ENCODE measurements around the gene ERICH6B. TPM values are rescaled to one million over a fixed set of nuclear protein-coding genes. Genes with fewer than 3 reads are reported as not detected.

The ERICH6B gene
- total and polyA plus RNA-seq, 4 donors, result 0.94 TPM; not detected in 3

GRCh38 chr13:45658586-45659235 is 43.2 kb upstream of the ERICH6B start:
- no peaks in the 10 kb centered on the region for H3K9me3 ChIP-seq (ENCODE audit: control insufficient read depth in 4 of 4, low read length in 3 of 4)
- TF ChIP-seq SP1 (IDR thresholded peaks at IDR 0.05) (no peak), NR2F2 (IDR thresholded peaks at IDR 0.05) (no peak), HNF4G (IDR thresholded peaks at IDR 0.05) (no peak), CTCF (IDR thresholded peaks at IDR 0.05; ENCODE audit: low read depth, low read length, missing input control) (no peak), EGR1 (IDR thresholded peaks at IDR 0.05; ENCODE audit: low read depth in 2 of 2) (no peak), RXRA (IDR thresholded peaks at IDR 0.05) (no peak), JUND (IDR thresholded peaks at IDR 0.05) (no peak), REST (IDR thresholded peaks at IDR 0.05) (no peak), ZBTB33 (IDR thresholded peaks at IDR 0.05) (no peak), ATF3 (IDR thresholded peaks at IDR 0.05) (no peak), GABPA (IDR thresholded peaks at IDR 0.05 in 1 of 2, conservative IDR thresholded peaks at IDR 0.05 in 1 of 2) (no peak), YY1 (IDR thresholded peaks at IDR 0.05) (no peak), TAF1 (conservative IDR thresholded peaks at IDR 0.05) (no peak), FOXA1 (IDR thresholded peaks at IDR 0.05) (no peak), MAX (IDR thresholded peaks at IDR 0.05) (no peak), FOXA2 (IDR thresholded peaks at IDR 0.05) (no peak), HNF4A (conservative IDR thresholded peaks at IDR 0.05) (no peak)
- no peaks in the 10 kb centered on the region for H3K36me3 ChIP-seq (ENCODE audit: control insufficient read depth in 4 of 4, insufficient read depth in 3 of 4, low read depth in 1 of 4, low read length in 3 of 4)
- WGBS, result 93% methylated on average over 5 of the region's 5 CpGs
- H3K4me1 ChIP-seq (ENCODE audit: control insufficient read depth in 4 of 4, insufficient read depth in 4 of 4, low read length in 3 of 4), result no peaks in the 10 kb centered on the region
- no peak overlapping the region for H3K27ac ChIP-seq (ENCODE audit: low read depth in 1 of 2, low read length in 2 of 2)
- DNase-seq (ENCODE audit: low spot score), result no peak
- H3K4me3 ChIP-seq (ENCODE audit: low read depth in 1 of 3, low read length in 3 of 3), result no peak overlapping the region
- no peaks in the 10 kb centered on the region for H3K27me3 ChIP-seq (ENCODE audit: control insufficient read depth in 4 of 4, insufficient read depth in 4 of 4, low read length in 3 of 4)
- no peak overlapping the region for H3K9ac ChIP-seq (ENCODE audit: low read depth in 1 of 2, low read length in 2 of 2)
